HUDEP-2 (cell line): Measurements from ENCODE around the gene ENC1.
A peak's percentile ranks its signal among the peaks of the same experiment; 100 is the strongest.
"Not testable (repeated sequence)": the region's sequence is repeated elsewhere in the genome, so short reads cannot be mapped to it uniquely, and the experiment has no call there.

Experiments used
- DNase-seq, 76 experiments: peaks; one replicate each; lab custom pipeline; 2025; ENCODE audit not compliant: unreplicated experiment in 76 of 76; lab: John Stamatoyannopoulos, UW

Gene ENC1

GRCh38 chr5:74640450-74640953 lies at the start of gene ENC1:
TSS of gene ENC1 (minus strand) at chr5:74640728. CDS start at chr5:74636485, 4,243 bp downstream.
- peak in 40 of 76 experiments; percentile 4 to 58 (median 28) for DNase-seq

- no peak for DNase-seq
Measured at GRCh38 chr5:74686962-74687751, 46.6 kb upstream of the ENC1 start.

- no peak for DNase-seq
Measured at GRCh38 chr5:74685979-74686631, 45.6 kb upstream of the ENC1 start.

GRCh38 chr5:74684900-74685851 lies 44.6 kb upstream of the ENC1 start, which contains the start of gene HEXB:
TSS of gene HEXB (plus strand) at chr5:74685233. CDS start at chr5:74685261, 28 bp downstream.
- peak in 73 of 76 experiments; percentile 17 to 89 (median 74) for DNase-seq

- no peak for DNase-seq
Measured at GRCh38 chr5:74679966-74680365, 39.4 kb upstream of the ENC1 start.

GRCh38 chr5:74679300-74679699 lies 38.8 kb upstream of the ENC1 start:
- DNase-seq = not testable (repeated sequence)

GRCh38 chr5:74678123-74678522 lies 37.6 kb upstream of the ENC1 start:
- not testable (repeated sequence) for DNase-seq

- not testable (repeated sequence) for DNase-seq
Measured at GRCh38 chr5:74676466-74676865, 35.9 kb upstream of the ENC1 start.

- DNase-seq = peak in 3 of 76 experiments; percentile 1 to 15 (median 5)
Measured at GRCh38 chr5:74673011-74673790, 32.7 kb upstream of the ENC1 start.

- DNase-seq = no peak
Measured at GRCh38 chr5:74672215-74672877, 31.8 kb upstream of the ENC1 start.

GRCh38 chr5:74670396-74671038 lies 30.0 kb upstream of the ENC1 start:
- no peak for DNase-seq

- DNase-seq = no peak
Measured at GRCh38 chr5:74669821-74670220, 29.3 kb upstream of the ENC1 start.

- DNase-seq = no peak
Measured at GRCh38 chr5:74667396-74667795, 26.9 kb upstream of the ENC1 start.

GRCh38 chr5:74665816-74666215 lies 25.3 kb upstream of the ENC1 start:
- DNase-seq = no peak

GRCh38 chr5:74665273-74665672 lies 24.7 kb upstream of the ENC1 start:
- no peak for DNase-seq

- DNase-seq = no peak
Measured at GRCh38 chr5:74664551-74664950, 24.0 kb upstream of the ENC1 start.

GRCh38 chr5:74660873-74661272 lies 20.3 kb upstream of the ENC1 start:
- DNase-seq = no peak

GRCh38 chr5:74660140-74660539 lies 19.6 kb upstream of the ENC1 start:
- DNase-seq = no peak

GRCh38 chr5:74659172-74659571 lies 18.6 kb upstream of the ENC1 start:
- no peak for DNase-seq
